GM21360 (cell line): Measurements from ENCODE around the gene NISCH.

Experiments
- ATAC-seq: cut with Tn5 transposase; IDR thresholded peaks from one replicate; pipeline ENCODE4 v1.9.1; 2021; ENCODE audit warnings: mild to moderate bottlenecking, moderate library complexity; ENCODE audit not compliant: unreplicated experiment

Gene NISCH

DNA sequence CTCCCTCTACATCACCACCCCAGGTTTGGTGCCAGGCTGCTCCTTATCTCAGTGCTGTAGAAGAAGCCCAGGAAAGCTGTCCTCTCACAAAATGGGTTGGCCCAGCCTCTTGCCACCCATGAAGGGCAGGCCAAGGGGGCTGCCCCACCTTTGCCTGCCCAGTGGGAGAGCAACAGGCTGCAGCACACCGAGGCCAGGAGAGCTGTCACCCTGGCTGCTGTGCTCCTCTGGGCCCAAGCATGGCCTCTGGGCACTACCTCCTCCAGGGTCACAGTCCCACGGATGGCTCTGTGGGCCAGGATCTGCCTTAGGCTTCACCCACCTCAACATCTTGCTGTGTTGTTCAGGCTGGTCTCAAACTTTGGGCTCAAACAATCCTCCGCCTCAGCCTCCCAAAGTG, 33.3 kb downstream of the NISCH start:
- ATAC-seq = no peak

DNA sequence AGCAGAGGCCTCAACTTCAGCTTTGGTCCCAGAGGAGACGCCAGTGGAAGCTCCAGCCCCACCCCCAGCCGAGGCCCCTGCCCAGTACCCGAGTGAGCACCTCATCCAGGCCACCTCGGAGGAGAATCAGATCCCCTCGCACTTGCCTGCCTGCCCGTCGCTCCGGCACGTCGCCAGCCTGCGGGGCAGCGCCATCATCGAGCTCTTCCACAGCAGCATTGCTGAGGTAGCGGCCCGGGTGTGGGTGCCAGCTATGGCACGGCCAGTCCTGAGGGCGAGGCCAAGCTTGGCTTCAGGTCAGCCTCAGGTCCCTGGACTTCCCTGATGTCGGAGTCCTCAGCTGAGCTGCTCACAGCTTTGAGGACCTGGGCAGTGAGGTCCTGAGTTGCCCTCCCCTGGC, 34.0 kb downstream of the NISCH start:
- ATAC-seq = no peak

DNA sequence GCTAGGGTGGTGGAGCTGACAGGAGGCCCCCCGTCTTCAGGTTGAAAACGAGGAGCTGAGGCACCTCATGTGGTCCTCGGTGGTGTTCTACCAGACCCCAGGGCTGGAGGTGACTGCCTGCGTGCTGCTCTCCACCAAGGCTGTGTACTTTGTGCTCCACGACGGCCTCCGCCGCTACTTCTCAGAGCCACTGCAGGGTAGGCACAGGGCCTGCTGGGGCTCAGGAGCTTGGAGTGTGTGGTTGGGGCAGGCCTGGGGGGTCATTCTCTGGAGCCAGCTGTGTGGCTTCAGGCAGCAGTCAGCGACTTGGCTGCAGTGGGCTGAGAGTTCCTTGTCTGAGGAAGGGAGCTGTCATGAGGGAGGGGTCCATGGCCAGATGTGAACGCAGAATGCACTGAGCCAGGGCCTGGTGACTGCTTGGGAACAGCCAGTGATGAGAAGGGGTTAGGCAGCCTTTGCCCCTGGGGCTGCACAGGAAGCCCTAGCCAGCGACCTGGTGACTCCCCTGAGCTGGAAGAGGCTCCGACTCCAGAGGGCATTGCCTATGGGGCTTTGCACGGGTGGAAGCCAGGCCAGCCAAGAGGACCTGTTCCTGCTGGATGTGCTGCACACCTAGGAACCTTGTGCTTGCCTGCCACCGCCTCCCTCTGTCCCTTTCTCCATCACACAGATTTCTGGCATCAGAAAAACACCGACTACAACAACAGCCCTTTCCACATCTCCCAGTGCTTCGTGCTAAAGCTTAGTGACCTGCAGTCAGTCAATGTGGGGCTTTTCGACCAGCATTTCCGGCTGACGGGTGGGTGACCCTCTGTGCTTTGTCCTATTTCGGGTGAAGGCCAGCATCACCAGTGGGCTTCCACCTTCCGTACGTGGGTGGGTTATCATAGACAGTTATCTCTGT, 34.9 kb downstream of the NISCH start:
- no peak for ATAC-seq

- no peak for ATAC-seq
Measured at GRCh38 chr3:52490939-52491526, 35.6 kb downstream of the NISCH start.

DNA sequence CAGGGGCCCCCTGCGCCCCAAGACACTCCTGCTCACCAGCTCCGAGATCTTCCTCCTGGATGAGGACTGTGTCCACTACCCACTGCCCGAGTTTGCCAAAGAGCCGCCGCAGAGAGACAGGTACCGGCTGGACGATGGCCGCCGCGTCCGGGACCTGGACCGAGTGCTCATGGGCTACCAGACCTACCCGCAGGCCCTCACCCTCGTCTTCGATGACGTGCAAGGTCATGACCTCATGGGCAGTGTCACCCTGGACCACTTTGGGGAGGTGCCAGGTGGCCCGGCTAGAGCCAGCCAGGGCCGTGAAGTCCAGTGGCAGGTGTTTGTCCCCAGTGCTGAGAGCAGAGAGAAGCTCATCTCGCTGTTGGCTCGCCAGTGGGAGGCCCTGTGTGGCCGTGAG, 36.7 kb downstream of the NISCH start:
- ATAC-seq = no peak

GRCh38 chr3:52493232-52494017, 38.0 kb downstream of the NISCH start:
- ATAC-seq = no peak

- no peak for ATAC-seq
Measured at GRCh38 chr3:52494445-52494844, 39.0 kb downstream of the NISCH start.

DNA sequence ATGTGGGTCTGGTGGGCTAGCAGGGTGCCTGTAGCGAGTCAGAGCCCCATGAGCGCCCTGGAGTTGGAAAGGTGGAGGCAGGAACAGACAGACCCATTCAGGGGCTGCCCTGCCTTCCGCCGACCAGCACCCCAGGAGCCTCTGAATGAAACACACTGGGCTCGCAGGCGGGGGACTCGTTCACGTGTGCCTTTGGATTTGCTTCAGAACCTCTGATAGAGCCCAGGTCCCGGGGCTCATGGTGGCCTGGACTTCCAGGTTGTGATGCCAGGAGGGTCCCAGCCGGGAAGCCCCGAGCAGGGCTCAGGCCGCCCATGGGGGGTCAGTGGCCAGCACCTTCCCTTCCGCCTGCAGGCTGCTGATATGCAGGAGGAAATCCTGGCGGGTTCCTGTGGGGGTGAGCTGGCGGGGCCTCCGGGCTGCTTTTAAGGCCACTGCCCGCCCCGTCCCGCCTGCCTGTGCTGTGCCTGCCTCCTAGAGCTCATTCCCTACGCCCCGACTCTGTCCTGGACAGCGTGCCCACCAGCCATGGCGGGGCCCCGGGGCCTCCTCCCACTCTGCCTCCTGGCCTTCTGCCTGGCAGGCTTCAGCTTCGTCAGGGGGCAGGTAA, 39.6 kb downstream of the NISCH start, which contains the start of gene STAB1:
STAB1 (plus strand) TSS at position 453 of the 610 bp plus-strand sequence; CDS start at position 529, 76 bp downstream.
- no peak for ATAC-seq

GRCh38 chr3:52495777-52496602, 40.6 kb downstream of the NISCH start:
- ATAC-seq = no peak

DNA sequence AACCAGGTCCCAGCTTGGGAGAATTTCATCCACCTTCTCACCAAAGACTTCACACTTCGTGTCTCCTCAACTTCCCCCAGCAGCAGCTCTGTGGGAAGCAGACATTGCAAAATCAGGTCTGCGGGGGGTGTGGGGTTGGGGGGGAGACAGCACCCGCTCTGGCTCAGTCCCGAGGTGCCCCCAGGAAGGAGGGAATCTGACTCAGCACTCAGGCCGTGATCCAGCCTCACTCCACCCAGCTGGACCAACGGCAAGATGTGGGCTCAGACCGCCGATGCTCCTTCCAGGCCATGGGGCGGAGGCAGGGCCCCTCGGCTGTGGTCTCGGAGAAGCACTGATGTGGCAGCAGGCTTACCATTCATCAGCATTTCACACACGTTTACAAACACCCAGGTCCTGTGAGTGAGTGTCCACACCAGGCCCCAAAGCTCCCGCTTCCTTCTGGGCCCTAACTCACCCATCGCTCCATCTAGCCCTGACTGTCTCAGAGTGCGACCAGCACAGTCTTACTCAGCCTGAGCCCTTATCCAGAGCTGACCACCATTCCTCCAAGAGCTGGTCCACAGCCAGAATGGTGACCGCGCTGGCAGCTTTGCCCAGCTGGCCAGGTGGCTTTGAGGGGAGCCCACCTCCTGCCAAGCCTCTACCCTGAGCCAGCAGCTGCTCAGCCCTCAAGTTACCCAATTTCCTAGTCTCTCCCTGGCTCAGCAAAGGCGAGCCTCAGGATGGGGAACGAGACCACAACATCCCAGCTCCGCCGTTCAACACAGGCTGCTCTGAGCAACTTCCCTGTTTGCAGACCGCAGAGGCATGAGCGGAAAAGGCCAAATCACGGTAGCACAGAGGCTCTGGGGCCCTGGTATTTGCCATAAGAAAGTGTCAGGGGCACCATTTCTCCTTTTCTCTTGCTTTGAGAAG, 43.0 kb downstream of the NISCH start:
- ATAC-seq = no peak

GRCh38 chr3:52501046-52501445, 45.6 kb downstream of the NISCH start:
- ATAC-seq = no peak

DNA sequence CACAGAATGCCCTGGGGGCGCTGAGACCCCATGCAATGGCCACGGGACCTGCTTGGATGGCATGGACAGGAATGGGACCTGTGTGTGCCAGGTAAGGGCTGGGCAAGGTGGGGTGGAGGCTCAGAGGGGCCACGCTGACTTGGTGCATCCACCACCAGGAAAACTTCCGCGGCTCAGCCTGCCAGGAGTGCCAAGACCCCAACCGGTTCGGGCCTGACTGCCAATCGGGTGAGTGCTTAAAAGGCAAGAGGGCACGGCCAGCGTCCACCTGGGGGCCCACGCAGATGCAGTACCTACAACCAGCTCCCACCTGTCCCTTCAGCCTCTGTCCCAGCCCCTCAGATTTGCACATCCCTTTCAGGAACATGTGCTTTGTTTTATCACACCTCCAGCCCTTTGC, 46.6 kb downstream of the NISCH start:
- no peak for ATAC-seq

DNA sequence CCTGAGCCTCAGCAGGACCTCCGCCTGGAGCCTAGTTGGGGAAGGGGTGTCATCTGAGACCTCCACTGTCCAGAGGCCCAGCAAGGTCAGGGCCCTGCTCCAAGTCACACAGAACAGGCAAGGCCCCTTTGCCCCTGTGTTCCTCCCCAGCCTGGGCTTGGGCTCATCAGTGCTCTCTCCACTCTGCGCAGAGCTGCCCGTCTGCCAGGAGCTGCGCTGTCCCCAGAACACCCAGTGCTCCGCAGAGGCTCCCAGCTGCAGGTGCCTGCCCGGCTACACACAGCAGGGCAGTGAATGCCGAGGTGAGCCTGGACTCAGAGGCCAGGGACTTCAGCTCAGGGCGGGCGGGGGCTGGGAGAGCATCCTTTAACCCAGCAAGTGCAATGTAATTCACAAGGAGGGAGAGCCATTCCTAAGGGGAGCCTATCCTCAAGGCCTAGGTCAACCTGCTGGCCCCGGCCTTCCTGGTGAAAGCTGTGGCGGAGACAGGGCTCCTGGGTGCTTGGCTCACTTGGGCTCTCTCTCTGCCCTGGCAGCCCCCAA, 47.5 kb downstream of the NISCH start:
- ATAC-seq = no peak

GRCh38 chr3:52503788-52504424, 48.5 kb downstream of the NISCH start:
- no peak for ATAC-seq

DNA sequence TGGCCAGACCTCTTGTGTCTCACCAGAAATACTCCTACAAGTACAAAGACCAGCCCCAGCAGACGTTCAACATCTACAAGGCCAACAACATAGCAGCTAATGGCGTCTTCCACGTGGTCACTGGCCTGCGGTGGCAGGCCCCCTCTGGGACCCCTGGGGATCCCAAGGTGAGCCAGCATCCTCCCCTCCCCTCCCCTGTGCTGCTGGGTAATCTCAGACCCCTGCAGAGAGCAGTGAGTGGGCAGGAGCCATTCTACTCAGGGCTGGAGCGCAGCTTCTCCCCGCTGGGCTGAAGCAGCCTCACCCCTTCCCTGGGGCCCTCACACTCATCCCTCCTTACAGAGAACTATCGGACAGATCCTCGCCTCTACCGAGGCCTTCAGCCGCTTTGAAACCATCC, 49.6 kb downstream of the NISCH start:
- ATAC-seq = no peak

DNA sequence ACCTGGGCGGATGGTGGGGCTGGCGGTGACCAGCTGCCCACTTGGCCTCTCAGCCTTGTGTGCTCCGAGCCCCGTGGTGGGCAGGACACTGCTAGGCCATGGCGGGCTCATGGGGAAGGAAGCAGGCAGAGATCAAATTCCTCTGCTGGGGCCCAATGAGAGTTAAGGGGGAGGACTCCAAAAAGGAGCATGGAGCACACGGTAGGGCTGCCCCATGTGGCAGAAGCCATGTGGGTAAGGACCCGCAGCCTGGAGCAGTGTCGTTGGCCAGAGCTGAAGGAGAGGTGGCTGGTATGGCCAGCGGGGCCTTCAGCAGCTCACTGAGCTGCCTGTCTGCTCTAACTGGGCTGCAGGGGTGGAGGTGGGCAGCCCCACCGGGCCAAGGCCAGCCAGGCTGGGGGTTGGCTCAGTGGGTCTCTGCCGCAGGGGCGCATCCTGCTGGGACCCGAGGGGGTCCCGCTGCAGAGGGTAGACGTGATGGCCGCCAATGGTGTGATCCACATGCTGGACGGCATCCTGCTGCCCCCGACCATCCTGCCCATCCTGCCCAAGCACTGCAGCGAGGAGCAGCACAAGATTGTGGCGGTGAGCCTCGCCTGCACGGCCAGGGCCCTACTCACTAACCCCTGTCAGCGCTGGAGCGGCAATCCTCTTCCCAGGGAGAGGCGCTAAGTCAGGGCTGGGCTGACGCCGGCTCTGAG, 51.0 kb downstream of the NISCH start:
- no peak for ATAC-seq

- ATAC-seq = no peak
Measured at GRCh38 chr3:52507359-52507758, 52.0 kb downstream of the NISCH start.
